GM18517 (cell line): Measurements from ENCODE around the gene ATOX1.
"Not testable (repeated sequence)": the region's sequence is repeated elsewhere in the genome, so short reads cannot be mapped to it uniquely, and the experiment has no call there.

Source experiments
- ATAC-seq: cut with Tn5 transposase; IDR thresholded peaks from one replicate; pipeline ENCODE4 v1.9.1; 2021; ENCODE audit warnings: mild to moderate bottlenecking, moderate library complexity; ENCODE audit not compliant: unreplicated experiment

The ATOX1 gene

GRCh38 chr5:151699071-151699901 lies 59.1 kb downstream of the ATOX1 start:
- no peak for ATAC-seq

DNA sequence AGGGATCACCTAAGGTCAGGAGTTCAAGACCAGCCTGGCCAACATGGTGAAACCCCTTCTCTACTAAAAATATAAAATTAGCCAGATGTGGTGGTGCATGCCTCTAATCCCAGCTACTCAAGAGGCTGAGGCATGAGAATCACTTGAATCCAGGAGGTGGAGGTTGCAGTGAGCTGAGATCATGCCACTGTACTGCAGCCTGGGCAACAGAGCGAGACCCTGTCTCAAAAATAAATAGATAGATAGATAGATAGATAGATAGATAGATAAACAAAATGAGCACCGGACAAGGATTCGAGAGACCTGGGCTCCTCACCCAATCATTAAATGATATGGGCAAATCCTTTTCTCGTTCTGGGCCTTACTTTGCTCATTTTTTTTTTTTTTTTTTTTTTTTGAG lies 60.4 kb downstream of the ATOX1 start:
- not testable (repeated sequence) for ATAC-seq

DNA sequence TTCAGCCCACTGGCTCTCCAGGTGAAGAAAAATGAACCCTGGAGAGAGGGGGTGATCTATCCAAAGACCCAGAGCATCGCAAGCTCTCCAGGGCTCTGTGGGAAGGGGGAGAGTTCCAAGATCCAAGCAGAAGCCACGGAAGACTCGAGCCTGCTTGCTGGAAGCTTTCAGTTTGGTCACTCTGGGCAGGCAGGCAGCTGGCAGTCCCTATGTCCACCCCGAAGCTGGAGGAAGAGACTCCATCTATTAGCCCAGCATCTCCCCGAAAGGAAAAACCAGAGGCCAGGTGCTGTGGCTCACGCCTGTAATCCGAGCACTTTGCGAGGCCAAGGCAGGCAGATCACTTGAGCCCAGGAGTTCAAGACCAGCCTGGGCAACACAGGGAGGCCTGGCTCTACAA lies 61.0 kb downstream of the ATOX1 start:
- ATAC-seq: no peak

DNA sequence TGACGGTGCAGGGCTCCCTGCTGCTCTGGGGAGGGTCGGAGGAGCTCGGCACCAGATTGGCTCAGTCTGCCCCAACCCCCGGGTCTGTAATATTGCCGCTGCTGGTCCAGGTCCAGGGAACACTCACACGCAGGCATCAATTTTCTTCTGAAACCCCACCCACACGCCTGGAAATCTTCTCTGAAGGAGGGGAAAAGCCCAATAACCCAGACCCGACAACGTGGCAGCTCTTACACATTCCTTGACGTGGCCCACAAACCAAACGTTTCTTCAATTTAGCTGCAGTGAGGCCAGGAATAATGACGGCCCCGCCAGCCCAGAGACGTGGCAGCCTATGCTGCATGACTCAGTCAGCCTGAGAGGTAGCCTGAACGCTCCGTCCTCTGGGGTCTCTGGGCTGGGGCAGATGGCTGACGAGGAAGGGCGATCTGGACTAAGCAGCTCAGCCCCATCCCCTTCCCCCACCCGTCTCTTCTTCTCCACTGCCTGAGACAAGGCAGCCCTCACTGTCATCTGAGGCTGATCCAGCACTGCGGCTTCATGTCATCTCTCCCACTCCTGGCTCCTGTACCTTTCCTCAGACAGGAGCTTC lies 61.9 kb downstream of the ATOX1 start:
- no peak for ATAC-seq

- no peak for ATAC-seq
Measured at GRCh38 chr5:151695464-151695863, 63.0 kb downstream of the ATOX1 start.

GRCh38 chr5:151694035-151694485 lies 64.4 kb downstream of the ATOX1 start:
- ATAC-seq: no peak
